ENCODE data around the gene OR52N5.

OR52N5 gene

DNA sequence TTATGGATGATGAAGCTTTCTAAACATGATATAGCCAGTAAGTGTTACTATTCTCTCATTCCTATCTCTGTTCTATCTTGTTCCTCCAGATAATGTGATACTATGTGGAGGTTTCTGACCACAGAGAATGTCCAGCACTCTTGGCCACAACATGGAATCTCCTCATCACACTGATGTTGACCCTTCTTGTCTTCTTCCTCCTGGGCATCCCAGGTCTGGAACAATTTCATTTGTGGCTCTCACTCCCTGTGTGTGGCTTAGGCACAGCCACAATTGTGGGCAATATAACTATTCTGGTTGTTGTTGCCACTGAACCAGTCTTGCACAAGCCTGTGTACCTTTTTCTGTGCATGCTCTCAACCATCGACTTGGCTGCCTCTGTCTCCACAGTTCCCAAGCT is 56.8 kb downstream of the OR52N5 start:
- H3K4me3 ChIP-seq (ENCODE audit: low read depth, low read length), result no peak overlapping the region

All from iPS-11a (cell line).